ENCODE measurements around the gene TMEM242. TPM values are rescaled to one million over a fixed set of nuclear protein-coding genes. Genes with fewer than 3 reads are reported as not detected.

The TMEM242 gene
- total and polyA plus RNA-seq, 2 donors (not counting 1 experiment from before 2014, with no cell fraction given): 6.3 to 24.1 TPM

- ChIA-PET CTCF (no interaction called here), POLR2A (no interaction called here)
- no peak for DNase-seq
- no peaks in the 10 kb centered on the region for H3K4me1 Mint-ChIP-seq
- Histone ChIP-seq H3K9me3 (ENCODE audit: control extremely low read depth in 1 of 3, control insufficient read depth in 2 of 3, insufficient read depth in 1 of 3, low read length in 2 of 3) (peaks cover 0 to 5% (median 0%) of the 10 kb centered on the region in 3 donors), H3K4me1 (ENCODE audit: control insufficient read depth in 2 of 2, insufficient read depth in 2 of 2, low read length in 2 of 2) (no peaks in the 10 kb centered on the region), H3K27ac (ENCODE audit: low read length in 2 of 2) (no peak overlapping the region), H3K4me2 (replicated peaks; ENCODE audit: low read depth, low read length, poor library complexity, severe bottlenecking) (no peak overlapping the region), H3K9ac (ENCODE audit: low read length) (no peak overlapping the region), H3K27me3 (replicated peaks in 1 of 4; ENCODE audit: control extremely low read depth in 1 of 4, control insufficient read depth in 3 of 4, insufficient read depth in 4 of 4, low read length in 3 of 4) (peaks cover 0 to 64% (median 35%) of the 10 kb centered on the region in 4 experiments), H3K4me3 (ENCODE audit: control extremely low read depth in 1 of 5, extremely low read depth in 1 of 5, insufficient read depth in 1 of 5, low read depth in 2 of 5, low read length in 4 of 5) (no peak overlapping the region), H3K79me2 (ENCODE audit: control insufficient read depth, insufficient read depth, low read length) (no peaks in the 10 kb centered on the region), H2AFZ (ENCODE audit: insufficient read depth, low read depth, low read length, poor library complexity, severe bottlenecking) (no peak overlapping the region), H3K36me3 (replicated peaks in 1 of 2; ENCODE audit: control extremely low read depth in 1 of 2, control insufficient read depth in 1 of 2, extremely low read depth in 1 of 2, insufficient read depth in 2 of 2, low read length in 1 of 2) (no peaks in the 10 kb centered on the region), H4K20me1 (ENCODE audit: control insufficient read depth, insufficient read depth, low read length, poor library complexity, severe bottlenecking) (no peaks in the 10 kb centered on the region)
- intact Hi-C loops (cut with micrococcal nuclease): no loop called here
- no peak overlapping the region for H3K4me3 Mint-ChIP-seq
- 90% methylated on average over 7 of the region's 8 CpGs for WGBS (ENCODE audit: insufficient coverage)
- ATAC-seq (ENCODE audit: low read depth): no peak
- H3K27ac Mint-ChIP-seq: no peak overlapping the region
- no peaks in the 10 kb centered on the region for H3K9me3 Mint-ChIP-seq (ENCODE audit: insufficient read depth)
- TF ChIP-seq EZH2 (IDR thresholded peaks at IDR 0.05; ENCODE audit: borderline replicate concordance, insufficient read depth, low read depth, low read length, poor library complexity, severe bottlenecking) (no peak), CTCF (IDR thresholded peaks at IDR 0.05) (no peak)
- H3K27me3 Mint-ChIP-seq: peaks cover 42% of the 10 kb centered on the region
Observed at GRCh38 chr6:157358287-157358686, 35.0 kb upstream of the TMEM242 start.

- no peak for DNase-seq
- ATAC-seq (ENCODE audit: low read depth): no peak
- Histone ChIP-seq H3K27ac (ENCODE audit: low read length in 2 of 2) (no peak overlapping the region), H3K36me3 (replicated peaks in 1 of 2; ENCODE audit: control extremely low read depth in 1 of 2, control insufficient read depth in 1 of 2, extremely low read depth in 1 of 2, insufficient read depth in 2 of 2, low read length in 1 of 2) (no peaks in the 10 kb centered on the region), H3K27me3 (replicated peaks in 1 of 4; ENCODE audit: control extremely low read depth in 1 of 4, control insufficient read depth in 3 of 4, insufficient read depth in 4 of 4, low read length in 3 of 4) (peaks cover 0 to 33% (median 16%) of the 10 kb centered on the region in 4 experiments), H3K9ac (ENCODE audit: low read length) (no peak overlapping the region), H3K79me2 (ENCODE audit: control insufficient read depth, insufficient read depth, low read length) (no peaks in the 10 kb centered on the region), H4K20me1 (ENCODE audit: control insufficient read depth, insufficient read depth, low read length, poor library complexity, severe bottlenecking) (no peaks in the 10 kb centered on the region), H2AFZ (ENCODE audit: insufficient read depth, low read depth, low read length, poor library complexity, severe bottlenecking) (no peak overlapping the region), H3K4me1 (ENCODE audit: control insufficient read depth in 2 of 2, insufficient read depth in 2 of 2, low read length in 2 of 2) (no peaks in the 10 kb centered on the region), H3K9me3 (ENCODE audit: control extremely low read depth in 1 of 3, control insufficient read depth in 2 of 3, insufficient read depth in 1 of 3, low read length in 2 of 3) (peaks cover 0 to 8% (median 4%) of the 10 kb centered on the region in 3 donors), H3K4me3 (ENCODE audit: control extremely low read depth in 1 of 5, extremely low read depth in 1 of 5, insufficient read depth in 1 of 5, low read depth in 2 of 5, low read length in 4 of 5) (no peak overlapping the region), H3K4me2 (replicated peaks; ENCODE audit: low read depth, low read length, poor library complexity, severe bottlenecking) (no peak overlapping the region)
- Mint-ChIP-seq H3K27me3 (peaks cover 57% of the 10 kb centered on the region), H3K9me3 (ENCODE audit: insufficient read depth) (peaks cover 7% of the 10 kb centered on the region), H3K4me3 (no peak overlapping the region), H3K27ac (no peak overlapping the region), H3K4me1 (no peaks in the 10 kb centered on the region)
- ChIA-PET CTCF (no interaction called here), POLR2A (no interaction called here)
- intact Hi-C loops (cut with micrococcal nuclease): no loop called here
- WGBS (ENCODE audit: insufficient coverage): 88% methylated on average over 1 of the region's 2 CpGs
- no peak for TF ChIP-seq CTCF (IDR thresholded peaks at IDR 0.05)
- TF ChIP-seq EZH2 (IDR thresholded peaks at IDR 0.05; ENCODE audit: borderline replicate concordance, insufficient read depth, low read depth, low read length, poor library complexity, severe bottlenecking): no peak
Observed at GRCh38 chr6:157346373-157346772, 23.1 kb upstream of the TMEM242 start.
